Measurements from ENCODE around the gene PHACTR3.

PHACTR3 gene

GRCh38 chr20:59781226-59781625 lies 176.9 kb downstream of the PHACTR3 start:
- no peak for DNase-seq

DNA sequence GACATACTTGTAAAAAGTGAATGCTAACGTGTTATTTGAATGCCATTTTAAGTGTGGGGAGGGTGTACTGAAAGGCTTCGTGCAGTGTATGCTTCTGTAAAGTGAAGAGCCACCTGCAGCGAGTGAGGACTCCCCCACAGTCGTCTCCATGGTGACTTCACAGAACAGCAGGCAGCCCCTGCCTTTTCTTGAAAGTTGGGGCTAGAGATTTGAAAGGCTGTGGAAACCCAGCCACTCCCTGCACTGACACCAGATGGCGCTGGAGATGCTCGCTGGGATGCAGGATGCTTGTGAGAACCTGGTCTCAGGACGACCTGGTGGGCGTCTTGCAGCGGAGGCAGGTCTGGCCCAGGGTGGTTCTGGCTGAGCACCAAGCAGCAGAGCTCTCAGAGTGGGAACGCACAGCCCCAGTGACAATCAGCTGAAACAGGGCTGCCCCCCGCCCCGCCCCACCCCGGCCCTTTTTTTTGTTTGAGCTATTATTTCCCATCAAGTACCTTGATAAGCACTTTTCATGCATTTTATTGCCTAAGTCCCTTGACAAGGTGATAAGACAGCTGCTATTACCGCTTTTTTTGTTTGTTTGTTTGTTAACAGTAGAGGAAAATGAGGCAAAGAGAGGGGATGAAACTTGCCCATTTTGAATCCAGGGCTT lies 178.8 kb downstream of the PHACTR3 start:
- DNase-seq, result peak; percentile 65 to 74

DNA sequence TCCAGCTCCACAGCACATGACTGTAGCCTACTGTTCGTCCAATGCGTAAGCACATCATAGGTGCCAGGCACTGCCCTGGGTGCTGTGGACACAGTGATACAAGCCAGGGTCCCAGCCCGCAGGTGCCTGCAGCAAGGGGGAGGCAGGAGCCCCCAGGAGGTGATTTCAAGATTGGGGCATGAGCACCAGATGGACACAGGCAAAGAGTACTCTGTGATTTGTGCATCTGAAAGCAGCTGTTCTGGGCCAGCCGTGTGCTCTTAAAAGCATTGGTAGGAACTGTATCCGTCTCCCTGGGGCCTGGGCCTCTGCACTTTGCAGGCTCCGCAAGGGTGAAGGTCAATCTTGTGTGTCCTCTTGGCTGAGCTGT lies 179.3 kb downstream of the PHACTR3 start:
- no peak for DNase-seq

GRCh38 chr20:59784365-59784764 lies 180.0 kb downstream of the PHACTR3 start:
- no peak for DNase-seq

GRCh38 chr20:59784791-59785668 lies 180.7 kb downstream of the PHACTR3 start:
- no peak for DNase-seq

DNA sequence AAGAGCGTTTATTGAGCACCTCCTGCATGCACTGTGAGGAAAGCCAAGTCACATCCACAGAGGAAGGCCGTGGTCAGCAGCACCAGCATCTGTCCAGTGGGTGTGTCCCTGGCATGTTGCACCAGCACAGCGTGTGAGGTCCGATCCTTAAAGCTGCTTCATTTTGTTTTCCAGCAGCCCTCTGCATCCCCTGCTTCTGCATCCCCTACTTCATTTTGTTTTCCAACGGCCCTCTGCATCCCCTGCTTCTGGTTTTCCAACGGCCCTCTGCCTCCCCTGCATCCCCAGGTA lies 181.3 kb downstream of the PHACTR3 start:
- DNase-seq, result no peak

DNA sequence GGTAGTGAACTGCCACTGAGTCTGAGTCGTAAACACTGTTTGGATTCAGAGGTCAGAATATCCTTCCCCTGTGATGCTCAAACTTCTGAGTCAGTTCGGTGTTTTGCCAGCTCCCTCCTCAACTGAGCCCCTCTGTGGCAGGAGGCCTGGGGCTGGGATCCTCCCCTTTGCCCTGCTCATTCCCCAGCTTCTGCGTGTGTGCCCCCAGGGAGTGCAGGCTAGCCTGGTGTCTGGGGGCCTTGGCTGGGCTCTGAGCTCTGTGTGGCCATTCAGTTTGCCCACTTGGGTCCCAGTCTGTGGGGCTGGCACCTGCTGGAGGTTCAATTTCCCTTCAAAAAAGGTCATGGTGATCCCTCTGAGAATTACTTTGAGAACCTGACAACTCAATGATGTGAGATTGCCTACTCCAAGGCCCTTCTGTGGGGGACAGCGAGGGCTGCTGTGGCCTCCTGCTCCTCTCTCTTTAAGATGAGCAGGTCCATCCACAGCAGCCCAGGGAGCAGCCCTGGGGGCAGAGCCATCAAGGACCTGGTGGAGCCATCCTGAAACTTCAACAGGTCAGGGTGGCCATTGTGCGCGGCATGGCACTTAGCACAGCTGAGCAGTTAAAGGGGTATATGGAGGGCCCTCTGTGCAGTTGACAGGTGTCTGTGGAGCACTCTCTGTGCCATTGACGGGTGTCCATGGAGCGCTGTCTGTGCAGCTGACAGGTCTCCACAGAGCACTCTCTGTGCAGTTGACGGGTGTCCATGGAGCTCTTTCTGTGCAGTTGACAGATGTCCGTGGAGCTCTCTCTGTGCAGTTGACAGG lies 181.9 kb downstream of the PHACTR3 start:
- no peak for DNase-seq

DNA sequence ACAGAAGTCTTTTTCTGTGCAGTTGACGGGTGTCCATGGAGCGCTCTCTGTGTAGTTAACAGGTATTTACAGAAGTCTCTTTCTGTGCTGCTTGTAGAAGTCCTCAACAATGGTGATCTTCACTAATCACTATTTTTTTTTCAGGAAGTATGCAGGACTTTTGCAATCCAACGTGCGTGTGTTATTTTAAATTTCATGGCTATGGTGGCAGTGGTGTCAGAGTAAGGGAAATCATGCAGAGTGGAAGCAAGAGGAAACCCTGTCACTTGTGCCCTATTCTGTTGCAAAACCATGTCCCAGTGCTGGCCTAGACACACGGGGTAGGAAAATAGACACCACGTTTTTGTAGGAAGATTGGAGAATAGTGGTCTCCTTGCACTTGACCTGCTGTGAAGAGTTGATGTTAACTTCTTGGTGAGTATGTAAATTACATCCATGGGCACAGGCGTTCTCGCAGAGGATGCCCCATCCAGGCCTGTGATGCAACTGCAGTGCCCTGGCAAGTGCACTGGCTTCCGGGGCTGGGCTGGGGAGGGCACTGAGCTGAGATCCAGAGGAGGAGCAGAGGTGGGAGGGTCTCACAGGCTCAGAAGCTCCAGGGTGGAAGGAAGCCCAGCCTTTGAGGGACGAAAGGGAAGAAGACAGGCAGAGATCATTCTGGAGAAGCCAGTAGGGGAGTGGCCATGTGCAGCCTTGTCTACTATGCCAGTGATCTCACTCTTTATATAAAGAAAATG lies 182.6 kb downstream of the PHACTR3 start:
- no peak for DNase-seq

DNA sequence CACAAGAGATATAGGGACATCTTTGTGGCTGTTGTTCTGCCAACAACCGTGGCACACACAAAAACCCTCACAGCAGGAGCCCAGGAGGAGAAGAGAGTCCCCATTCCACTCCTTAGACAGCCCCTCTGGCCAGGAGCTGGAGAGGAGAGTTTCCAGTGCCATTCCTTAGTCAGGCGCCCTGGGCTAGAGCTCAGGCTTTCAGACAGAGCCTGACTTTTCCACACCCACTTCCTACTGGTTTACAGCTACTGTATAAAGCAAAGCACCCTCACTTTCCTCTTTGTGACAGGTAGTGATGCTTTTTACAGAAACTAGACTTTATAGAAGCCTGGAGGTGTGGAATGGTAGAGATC lies 183.2 kb downstream of the PHACTR3 start:
- no peak for DNase-seq

DNA sequence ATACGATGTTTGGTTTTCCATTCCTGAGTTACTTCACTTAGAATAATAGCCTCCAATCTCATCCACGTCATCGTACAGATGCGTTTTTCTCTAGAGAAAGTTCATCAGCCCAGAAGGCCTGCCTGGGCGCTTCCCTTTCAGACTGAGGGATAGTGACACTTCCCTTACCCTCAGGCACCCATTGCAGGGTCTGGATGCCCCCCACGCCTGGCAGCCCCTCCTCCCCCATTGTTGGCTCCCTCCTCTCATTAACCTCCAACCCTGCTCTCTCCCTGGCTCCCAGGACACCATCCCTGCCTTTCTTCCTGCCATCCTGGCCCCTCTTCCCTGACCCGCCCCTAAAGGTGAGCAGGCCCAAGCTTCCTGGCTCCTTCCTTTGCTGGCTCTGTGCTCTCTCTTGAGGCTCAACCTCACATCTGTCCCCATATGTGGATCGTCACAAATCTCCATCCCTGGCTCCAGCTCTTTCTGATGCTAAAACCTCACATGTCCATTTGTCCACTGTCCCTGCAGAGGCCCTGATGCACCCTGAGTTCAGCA lies 183.9 kb downstream of the PHACTR3 start:
- no peak for DNase-seq

- DNase-seq, result no peak
Observed at GRCh38 chr20:59788811-59789397, 184.6 kb downstream of the PHACTR3 start.

DNA sequence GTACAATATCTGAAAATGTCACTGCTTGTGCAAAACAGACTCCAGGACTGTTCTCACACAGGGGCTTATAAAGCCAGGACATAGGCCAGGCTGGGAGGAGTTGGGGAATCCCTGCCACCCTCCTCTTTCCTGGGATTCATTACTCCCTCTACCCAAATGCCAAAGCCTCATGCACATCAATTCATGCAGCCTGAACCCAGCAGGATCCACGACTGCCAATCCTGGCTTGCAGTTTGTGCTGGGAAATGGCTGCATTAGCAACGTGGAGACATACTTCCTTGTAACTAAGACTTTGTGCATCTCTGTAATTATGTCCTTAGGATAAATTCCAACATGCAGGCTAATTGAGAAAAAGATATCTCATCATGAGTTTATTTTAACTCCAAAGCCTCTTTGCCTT lies 185.3 kb downstream of the PHACTR3 start:
- DNase-seq, result no peak

GRCh38 chr20:59790346-59790745 lies 186.0 kb downstream of the PHACTR3 start:
- DNase-seq, result no peak

- DNase-seq, result no peak
Observed at GRCh38 chr20:59792300-59792699, 188.0 kb downstream of the PHACTR3 start.

DNA sequence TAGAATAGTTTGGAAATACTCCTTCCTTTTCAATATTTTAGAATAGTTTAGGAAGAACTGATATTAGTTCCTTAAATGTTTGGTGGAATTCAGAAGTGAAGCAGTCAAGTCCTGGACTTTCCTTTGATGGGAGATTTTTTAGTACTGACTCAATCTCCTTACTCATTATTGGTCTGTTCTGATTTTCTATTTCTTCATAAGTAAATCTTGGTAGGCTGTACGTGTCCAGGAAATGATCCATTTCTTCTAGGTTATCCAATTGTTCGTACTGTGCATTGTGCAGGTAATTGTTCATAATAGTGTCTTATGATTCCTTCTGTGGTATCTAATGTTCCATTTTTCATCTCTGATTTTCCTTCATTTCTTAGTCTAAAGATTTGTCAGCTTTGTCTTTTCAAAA lies 190.2 kb downstream of the PHACTR3 start:
- DNase-seq, result no peak

DNA sequence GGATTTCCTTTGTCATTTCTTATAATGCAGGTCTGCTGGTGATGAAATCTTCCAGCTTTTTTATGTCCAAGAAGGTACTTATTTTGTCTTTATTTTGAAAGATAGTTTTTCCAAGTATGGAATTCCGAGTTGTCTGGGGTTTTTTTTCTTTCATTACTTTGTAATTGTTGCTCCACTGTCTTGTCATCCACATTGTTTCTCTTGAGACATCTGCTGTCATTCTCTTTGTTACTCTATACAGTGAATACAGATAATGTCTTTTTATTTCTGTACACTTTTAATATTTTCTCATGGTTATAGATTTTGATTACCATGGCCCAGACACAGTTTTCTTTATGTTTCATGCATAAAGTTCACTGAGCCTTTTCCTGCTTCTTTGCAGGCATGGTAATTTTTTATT lies 196.0 kb downstream of the PHACTR3 start:
- DNase-seq, result no peak

GRCh38 chr20:59802018-59802417 lies 197.7 kb downstream of the PHACTR3 start:
- DNase-seq, result no peak

DNA sequence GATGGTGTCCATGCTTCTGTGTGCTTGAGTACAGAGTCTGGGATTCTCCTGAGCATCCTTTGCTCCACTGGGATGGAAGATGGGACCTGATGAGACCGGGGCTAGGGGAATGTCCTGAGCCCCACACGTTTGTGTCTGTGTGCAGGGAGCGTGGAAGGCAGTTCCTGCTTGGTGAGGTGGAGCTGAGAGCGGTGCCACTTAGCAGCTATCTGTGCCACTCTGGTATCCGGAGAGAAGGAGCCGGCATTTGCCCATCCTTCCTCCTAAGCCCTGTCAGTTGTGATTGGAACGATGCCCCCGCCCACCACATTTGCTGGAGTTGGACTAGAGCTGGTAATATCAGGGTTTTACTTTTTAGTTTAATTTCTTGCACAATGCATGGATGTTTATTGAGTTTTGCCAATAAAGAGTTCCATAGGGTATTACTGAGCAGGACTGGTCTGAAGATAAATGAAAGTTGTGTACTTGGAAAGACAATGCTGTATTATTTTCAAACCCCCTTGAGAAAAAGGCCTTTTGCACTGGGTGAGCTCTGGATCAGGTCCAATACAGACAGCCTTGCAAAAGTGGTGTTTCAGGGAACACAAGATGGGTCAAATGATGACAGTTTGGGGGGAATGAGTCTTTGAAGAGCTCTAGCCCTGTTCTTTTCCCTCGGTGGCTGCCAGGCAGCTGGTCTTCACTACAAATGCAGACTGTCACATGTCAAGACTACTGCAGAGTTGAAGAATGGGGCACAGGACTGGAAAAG lies 198.3 kb downstream of the PHACTR3 start:
- DNase-seq, result no peak

DNA sequence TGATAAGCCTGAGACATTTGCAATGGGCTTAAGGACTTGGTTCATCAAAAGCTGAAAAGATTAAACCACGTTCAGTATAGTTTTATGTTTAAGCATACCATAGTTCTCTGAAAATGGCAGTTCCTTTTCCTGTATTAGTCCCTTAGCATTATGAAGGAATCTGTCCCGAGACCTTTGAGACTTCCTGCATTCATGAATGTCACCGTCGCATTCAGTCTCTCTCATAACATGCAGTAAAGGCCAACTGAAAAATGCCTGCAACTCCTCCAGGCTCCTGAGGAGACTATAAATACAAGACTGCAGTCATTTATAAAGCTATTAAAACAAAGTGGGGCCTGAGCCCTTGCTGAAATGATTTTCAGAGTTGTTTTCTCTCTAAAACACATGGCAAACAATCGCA lies 200.0 kb downstream of the PHACTR3 start:
- no peak for DNase-seq

DNA sequence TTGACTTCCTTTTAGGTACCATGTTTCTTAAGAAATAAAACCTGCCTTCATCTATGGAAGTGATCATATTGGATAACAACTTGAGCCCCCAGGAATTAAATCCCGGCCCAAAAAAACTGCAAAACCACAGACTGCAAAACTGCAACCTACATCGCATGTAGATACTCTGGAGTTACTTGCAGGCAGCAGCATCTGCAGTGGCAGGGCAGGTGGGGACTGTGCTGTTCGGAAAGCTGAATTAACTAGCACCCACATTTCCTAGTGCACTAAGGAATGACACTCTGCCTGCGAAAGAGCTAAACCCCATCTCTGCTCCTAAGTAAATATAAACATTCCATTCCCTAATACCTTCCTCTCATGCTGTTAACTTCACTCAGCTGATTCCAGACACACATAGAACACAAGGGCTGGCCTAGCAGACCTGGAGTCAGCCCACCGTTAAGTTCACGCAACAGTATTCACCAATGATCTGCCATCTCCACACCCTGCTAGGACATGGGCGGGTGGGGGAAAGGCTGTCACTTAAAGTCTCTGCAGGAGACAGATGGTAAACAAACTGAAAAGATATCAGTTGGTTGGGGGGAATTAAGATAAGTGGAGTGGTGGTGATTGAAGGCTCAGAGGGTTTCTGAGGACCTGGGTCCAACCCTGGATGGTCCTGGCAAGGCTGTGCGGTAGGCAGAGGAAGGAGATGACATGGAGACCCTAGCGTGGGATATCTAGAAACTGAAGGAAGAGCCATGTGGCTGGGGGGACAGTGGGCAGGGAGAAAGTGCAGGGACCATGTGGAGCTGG lies 200.7 kb downstream of the PHACTR3 start:
- no peak for DNase-seq
